C4-2B (cell line): ENCODE data around the gene ASB9.
"Not testable (repeated sequence)": the region's sequence is repeated elsewhere in the genome, so short reads cannot be mapped to it uniquely, and the experiment has no call there.

Experiments used
- H3K27ac ChIP-seq: fragments of 450-650 bp; 2 replicates; pipeline ENCODE4 v1.5.1; 2017
- ZFX ChIP-seq: fragments of 450-650 bp; IDR thresholded peaks from 2 replicates; pipeline ENCODE4 v1.6.1; 2017
- TF ChIP-seq, protein P1 (sequence below): fragments of 450-650 bp; conservative IDR thresholded peaks from 2 replicates; pipeline ENCODE4 v1.5.1; 2017; ENCODE audit warnings: mild to moderate bottlenecking

The ASB9 gene

DNA sequence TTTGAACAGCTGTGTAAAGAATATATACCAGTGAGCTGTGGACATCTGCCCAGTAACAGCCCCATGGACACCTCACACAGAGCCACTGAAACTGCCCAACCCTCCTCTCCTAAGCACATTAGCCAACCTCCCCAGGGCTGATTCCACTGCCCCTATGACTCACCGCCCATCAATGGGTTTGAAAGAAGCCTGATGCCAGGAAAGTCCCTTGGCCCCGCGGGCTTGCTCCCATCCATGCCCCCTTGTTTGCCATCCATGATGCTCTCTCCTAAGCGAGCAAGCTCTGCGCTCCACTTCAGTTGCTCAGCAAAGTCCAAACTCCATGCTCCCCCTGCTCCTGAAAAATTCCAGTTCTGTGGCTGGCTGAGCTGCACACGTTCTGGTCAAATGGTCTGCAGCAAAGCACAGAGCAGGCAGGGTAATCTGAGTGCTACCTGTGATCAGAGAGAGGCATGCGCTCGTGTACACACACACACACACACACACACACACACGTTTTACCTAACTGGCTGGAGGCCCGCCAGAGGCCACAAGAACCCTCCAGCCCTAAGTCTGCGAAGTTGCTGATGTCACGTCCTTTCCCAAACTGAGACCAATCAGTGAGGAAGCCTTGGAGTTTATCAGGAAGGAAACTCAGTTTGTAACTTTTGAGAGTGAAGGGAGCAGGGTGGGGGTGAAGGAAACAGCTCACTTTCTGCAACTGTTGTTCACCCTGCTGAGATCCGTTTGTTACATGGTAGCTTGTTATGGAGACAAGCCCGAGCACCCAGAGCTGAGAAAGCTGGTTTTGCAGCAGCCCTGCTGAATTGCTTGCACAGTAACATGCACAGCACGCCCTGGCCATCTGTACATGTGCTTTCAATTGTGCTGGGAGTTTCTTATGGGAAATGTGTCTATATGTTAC, at the start of gene ASB9:
ASB9 (minus strand) TSS at position 466 of the 904 bp plus-strand sequence; CDS start at position 257, 209 bp downstream.
- TF ChIP-seq, protein P1, sequence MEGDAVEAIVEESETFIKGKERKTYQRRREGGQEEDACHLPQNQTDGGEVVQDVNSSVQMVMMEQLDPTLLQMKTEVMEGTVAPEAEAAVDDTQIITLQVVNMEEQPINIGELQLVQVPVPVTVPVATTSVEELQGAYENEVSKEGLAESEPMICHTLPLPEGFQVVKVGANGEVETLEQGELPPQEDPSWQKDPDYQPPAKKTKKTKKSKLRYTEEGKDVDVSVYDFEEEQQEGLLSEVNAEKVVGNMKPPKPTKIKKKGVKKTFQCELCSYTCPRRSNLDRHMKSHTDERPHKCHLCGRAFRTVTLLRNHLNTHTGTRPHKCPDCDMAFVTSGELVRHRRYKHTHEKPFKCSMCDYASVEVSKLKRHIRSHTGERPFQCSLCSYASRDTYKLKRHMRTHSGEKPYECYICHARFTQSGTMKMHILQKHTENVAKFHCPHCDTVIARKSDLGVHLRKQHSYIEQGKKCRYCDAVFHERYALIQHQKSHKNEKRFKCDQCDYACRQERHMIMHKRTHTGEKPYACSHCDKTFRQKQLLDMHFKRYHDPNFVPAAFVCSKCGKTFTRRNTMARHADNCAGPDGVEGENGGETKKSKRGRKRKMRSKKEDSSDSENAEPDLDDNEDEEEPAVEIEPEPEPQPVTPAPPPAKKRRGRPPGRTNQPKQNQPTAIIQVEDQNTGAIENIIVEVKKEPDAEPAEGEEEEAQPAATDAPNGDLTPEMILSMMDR: no peak
- no peak for TF ChIP-seq ZFX
- no peak within 1 kb of the TSS for H3K27ac ChIP-seq

GRCh38 chrX:15319075-15319474, 49.2 kb upstream of the ASB9 start:
- H3K27ac ChIP-seq: no peak overlapping the region
- TF ChIP-seq, protein P1: no peak
- no peak for TF ChIP-seq ZFX

- no peak within 1 kb of the TSS for H3K27ac ChIP-seq
- TF ChIP-seq, protein P1: no peak
- TF ChIP-seq ZFX: no peak
Observed at GRCh38 chrX:15315509-15315908, 45.6 kb upstream of the ASB9 start, which contains the start of gene ASB11. TSS of gene ASB11 (minus strand) at chrX:15315640. CDS start at chrX:15315605, 35 bp downstream.

DNA sequence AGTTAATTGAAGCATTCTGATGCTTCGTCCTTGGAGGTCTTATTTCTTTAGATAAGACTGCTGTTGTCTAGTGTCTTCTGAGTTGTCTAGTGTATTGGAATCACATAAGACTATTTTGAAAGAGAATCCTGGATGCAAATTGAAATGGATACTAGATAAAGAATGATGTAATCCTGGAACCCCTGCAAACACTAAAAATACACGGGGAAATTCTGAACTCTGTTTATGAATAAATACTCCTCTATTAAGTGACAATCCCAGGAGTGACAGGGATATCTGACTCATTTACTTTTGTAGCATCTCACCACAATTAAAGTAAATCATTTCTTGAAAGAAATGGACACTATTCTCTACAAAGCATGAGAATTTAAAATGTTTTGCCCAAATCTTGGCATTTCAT, 44.6 kb upstream of the ASB9 start:
- TF ChIP-seq ZFX: no peak
- TF ChIP-seq, protein P1: no peak
- H3K27ac ChIP-seq: no peak overlapping the region

DNA sequence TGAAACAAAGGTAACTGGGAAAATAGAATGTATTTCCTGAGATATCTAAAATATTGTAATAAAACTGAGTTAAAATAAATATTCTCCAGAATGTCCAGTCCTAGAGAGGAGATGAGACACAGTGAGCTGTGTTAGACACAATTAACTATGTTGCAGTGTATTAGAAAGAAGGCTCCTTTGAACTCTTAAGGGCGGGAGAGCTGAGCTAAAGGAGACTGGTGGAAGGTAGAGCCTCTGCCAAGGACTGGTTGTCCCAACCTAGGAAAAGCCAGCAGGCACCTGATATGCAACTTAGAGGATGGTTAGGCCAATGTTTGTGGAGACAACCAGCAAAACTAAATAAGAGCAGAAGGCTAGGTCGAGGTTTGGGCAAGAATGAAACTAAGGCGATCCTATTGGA, 41.2 kb upstream of the ASB9 start:
- TF ChIP-seq, protein P1: no peak
- no peak for TF ChIP-seq ZFX
- peak overlapping the region; percentile 72; the same call in 1 of the 2 replicates for H3K27ac ChIP-seq

DNA sequence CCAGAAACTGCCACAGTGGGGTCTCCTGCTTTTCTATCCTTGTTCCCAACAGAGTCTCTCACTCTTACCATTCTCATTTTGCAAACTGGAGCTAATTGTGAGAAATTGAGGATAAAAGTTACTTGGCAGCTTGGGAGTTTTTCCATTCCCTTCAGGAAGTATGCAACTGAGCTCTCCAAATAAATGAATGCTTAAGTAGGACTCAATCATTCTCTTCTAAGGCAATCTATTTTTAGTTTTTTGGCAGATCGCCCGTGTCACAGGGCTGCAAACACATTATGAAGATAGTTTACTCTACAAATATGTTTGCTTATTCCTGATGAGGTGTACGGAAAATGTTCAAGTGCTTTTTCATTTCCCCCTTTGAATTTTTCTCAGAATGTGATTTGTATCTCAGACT, 40.2 kb upstream of the ASB9 start:
- peak overlapping the region; percentile 72; the same call in 1 of the 2 replicates for H3K27ac ChIP-seq
- no peak for TF ChIP-seq ZFX
- TF ChIP-seq, protein P1: no peak

DNA sequence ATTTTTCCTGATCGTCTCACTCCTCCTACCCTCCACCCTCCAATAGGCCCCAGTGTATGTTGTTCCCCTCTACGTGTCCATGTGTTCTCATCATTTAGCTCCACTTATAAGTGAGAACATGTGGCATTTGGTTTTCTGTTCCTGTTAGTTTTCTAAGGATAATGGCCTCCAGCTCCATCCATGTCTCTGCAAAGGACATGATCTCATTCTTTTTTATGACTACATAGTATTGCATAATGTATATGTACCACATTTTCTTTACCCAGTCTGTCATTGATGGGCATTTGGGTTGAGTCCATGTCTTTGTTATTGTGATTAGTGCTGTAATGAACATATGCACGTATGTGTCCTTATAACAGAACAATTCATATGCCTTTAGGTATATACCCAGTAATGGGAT, 36.0 kb upstream of the ASB9 start:
- not testable (repeated sequence) for H3K27ac ChIP-seq
